SK-N-MC (cell line): ENCODE data around the gene COMMD3.

Experiments used
- EZH2 ChIP-seq: fragments of 200-600 bp; sonication (generic); IDR thresholded peaks from one replicate; pipeline ENCODE4 v1.6.1; 2017; ENCODE audit warnings: antibody characterized with exemption
- POLR2AphosphoS5 ChIP-seq: IDR thresholded peaks from 2 replicates; pipeline ENCODE4 v1.6.1; 2012; ENCODE audit warnings: mild to moderate bottlenecking, low read depth, low read length, borderline replicate concordance

DNA sequence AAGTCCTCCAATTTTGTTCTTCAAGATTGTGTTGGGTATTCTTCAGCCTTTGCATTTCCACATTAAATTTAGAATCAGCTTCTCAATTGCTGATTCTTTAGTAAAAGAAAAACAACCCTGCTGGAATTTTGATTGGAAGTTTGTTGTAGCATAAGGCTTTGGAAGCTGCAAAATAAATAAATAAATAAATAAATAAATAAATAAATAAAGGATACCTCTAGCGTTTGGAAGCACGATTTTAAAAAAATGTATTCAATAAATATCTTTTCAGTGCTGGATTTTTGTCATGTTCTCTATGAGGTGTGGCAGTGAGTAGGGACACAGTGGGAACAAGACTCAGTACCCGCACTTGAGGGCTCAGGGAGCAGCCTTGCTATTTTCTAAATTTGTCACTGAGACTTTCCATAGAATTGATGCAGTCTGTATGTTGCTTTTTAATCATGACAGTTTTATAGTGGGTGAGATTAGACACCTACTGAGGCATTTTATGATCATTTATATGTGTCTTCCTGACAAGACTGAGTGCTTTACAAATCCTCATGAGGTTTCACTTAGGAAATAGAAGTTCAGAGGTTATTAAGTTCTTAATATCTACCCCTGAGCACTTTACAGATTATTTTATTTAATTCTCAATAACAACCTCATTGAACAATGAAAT, 22.3 kb upstream of the COMMD3 start:
- TF ChIP-seq POLR2AphosphoS5 (no peak), EZH2 (no peak)
